Ascending aorta (tissue), 2 donors: Measurements from ENCODE around the gene ZRSR2. TPM values are rescaled to one million over a fixed set of nuclear protein-coding genes. Genes with fewer than 3 reads are reported as not detected.
"Not testable (repeated sequence)": the region's sequence is repeated elsewhere in the genome, so short reads cannot be mapped to it uniquely, and the experiment has no call there.

Source experiments
- DNase-seq, 2 donors: peaks; one replicate each; pipeline ENCODE4 v3.0.0-alpha.2; 2019; ENCODE audit warnings: low spot score in 2 of 2
- H3K27ac ChIP-seq, 2 donors: fragments of 200-600 bp; sonication (generic); one replicate each; pipeline ENCODE4 v1.5.1; 2016 to 2017; ENCODE audit warnings: mild to moderate bottlenecking in 1 of 2
- H3K27me3 ChIP-seq: fragments of 200-600 bp; sonication (generic); one replicate; pipeline ENCODE4 v1.5.1; 2017
- H3K36me3 ChIP-seq, 2 donors: fragments of 200-600 bp; sonication (generic); one replicate each; pipeline ENCODE4 v1.5.1; 2016
- H3K4me1 ChIP-seq, 2 donors: fragments of 200-600 bp; sonication (generic); one replicate each; pipeline ENCODE4 v1.5.1; 2016 to 2017; ENCODE audit warnings: mild to moderate bottlenecking in 1 of 2
- H3K4me3 ChIP-seq, 2 donors: fragments of 200-600 bp; sonication (generic); one replicate each; pipeline ENCODE4 v1.5.1; 2016 to 2017; ENCODE audit warnings: mild to moderate bottlenecking in 1 of 2
- H3K9me3 ChIP-seq, 2 donors: fragments of 200-600 bp; sonication (generic); one replicate each; pipeline ENCODE4 v1.5.1; 2016
- intact Hi-C: fragments of 100-400 bp; cut with DNase I; formaldehyde crosslinking; loops from one replicate; pipeline ENCODE4 v1.15.1; 2023
- total RNA-seq: library from RNA; depleted of rRNA; stranded (reverse); fragments of >200 nt; gene quantifications from one replicate; pipeline ENCODE4 v1.1.0, GENCODE V29; 2016
- TF ChIP-seq, protein P1 (sequence below), 3 experiments: fragments of 200-600 bp in 2 of 3; fragments of 450-650 bp in 1 of 3; sonication (generic) in 2 of 3; IDR thresholded peaks; one replicate each; pipeline ENCODE4 v1.5.1; 2016 to 2019; ENCODE audit warnings: antibody characterized with exemption in 3 of 3, mild to moderate bottlenecking in 1 of 3, moderate library complexity in 1 of 3

The ZRSR2 gene, protein sequence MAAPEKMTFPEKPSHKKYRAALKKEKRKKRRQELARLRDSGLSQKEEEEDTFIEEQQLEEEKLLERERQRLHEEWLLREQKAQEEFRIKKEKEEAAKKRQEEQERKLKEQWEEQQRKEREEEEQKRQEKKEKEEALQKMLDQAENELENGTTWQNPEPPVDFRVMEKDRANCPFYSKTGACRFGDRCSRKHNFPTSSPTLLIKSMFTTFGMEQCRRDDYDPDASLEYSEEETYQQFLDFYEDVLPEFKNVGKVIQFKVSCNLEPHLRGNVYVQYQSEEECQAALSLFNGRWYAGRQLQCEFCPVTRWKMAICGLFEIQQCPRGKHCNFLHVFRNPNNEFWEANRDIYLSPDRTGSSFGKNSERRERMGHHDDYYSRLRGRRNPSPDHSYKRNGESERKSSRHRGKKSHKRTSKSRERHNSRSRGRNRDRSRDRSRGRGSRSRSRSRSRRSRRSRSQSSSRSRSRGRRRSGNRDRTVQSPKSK
- 0.64 TPM for total RNA-seq

DNA sequence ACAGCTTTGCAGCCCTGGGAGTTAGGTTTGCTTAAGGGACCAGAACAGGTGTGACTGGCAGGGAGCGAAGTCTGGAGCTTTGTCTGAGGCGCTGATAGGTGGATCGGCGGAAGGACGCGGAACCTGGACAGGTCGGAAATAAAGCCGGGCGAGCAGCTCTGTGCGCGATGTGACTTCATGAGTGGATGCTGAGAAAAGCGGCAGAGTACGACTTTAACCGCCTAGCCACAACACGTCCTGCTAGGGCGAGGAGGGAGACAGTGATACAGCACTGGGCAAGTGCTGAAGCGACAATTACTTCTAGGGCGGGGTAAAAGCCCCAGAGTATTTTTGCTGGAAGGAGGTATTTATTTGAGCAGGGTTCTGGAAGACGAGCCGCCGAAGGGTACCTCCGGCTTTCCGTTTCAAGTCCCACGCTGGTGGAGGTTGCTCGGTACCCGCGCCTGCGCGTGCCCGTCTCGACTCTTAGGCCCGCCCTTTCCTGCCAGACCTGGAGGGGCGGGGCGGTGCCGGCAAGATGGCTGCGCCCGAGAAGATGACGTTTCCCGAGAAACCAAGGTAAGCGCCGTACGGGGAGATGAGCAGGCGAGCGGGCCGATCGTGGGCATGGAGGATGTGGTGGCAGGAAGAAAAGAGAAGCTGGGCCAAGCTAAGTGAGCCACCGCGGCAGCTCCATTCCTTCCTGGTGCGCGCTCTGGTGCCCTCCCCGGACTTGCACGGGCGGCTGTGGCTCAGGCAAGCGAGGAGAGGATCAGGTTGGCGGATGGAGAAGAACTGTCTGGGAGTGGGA, at the start of gene ZRSR2:
ZRSR2 (plus strand) TSS at position 506 of the 790 bp plus-strand sequence; CDS start at position 518, 12 bp downstream.
- Histone ChIP-seq H3K4me3 (peak within 1 kb of the TSS; percentile 80 to 90), H3K9me3 (no peaks in the 10 kb centered on the region), H3K4me1 (peaks cover 4 to 12% of the 10 kb centered on the region in 2 donors), H3K27ac (peak within 1 kb of the TSS; percentile 85), H3K36me3 (peaks cover under 1 to 8% of the 10 kb centered on the region in 2 donors), H3K27me3 (no peaks in the 10 kb centered on the region)
- intact Hi-C loops, result loop anchor here (1.0 to 2.0 kb wide), 4 partner anchors 39 to 115 kb away; no protein-coding TSS in a partner anchor
- TF ChIP-seq, protein P1, sequence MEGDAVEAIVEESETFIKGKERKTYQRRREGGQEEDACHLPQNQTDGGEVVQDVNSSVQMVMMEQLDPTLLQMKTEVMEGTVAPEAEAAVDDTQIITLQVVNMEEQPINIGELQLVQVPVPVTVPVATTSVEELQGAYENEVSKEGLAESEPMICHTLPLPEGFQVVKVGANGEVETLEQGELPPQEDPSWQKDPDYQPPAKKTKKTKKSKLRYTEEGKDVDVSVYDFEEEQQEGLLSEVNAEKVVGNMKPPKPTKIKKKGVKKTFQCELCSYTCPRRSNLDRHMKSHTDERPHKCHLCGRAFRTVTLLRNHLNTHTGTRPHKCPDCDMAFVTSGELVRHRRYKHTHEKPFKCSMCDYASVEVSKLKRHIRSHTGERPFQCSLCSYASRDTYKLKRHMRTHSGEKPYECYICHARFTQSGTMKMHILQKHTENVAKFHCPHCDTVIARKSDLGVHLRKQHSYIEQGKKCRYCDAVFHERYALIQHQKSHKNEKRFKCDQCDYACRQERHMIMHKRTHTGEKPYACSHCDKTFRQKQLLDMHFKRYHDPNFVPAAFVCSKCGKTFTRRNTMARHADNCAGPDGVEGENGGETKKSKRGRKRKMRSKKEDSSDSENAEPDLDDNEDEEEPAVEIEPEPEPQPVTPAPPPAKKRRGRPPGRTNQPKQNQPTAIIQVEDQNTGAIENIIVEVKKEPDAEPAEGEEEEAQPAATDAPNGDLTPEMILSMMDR (IDR thresholded peaks at IDR 0.05), result no peak
- peak; percentile 41 to 94 for DNase-seq

DNA sequence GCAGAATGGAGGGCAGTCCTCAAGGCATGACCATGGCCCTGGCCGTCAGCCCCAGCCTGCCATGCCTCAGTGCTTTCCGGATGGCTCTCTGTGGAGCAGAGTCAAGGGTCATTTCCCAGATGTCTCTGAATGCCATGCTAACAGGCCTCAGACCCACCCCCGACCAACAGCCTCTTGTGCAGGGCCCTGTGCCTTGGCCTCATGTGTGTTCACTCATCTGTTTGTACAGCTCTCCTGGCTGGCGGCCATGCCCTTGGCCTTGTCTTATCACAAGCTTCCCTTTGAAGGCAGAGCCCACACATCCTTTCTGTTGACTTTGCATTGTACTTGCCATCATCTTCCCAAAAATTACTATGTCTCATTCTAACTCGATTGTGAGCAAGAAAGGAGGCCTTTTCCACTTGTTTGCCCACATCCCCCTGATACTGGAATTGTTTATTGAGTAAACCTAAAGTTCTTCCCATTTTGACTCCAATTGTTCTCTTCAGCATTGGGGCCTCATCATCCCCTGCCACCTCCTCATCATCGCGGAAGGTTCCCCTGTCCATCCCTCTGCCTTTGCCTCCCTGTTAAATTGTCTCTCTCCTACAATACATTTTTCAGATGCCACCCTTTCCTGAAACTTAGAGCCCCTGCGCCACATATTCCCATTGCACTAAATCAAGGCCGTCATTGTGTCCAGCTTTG, 46.0 kb upstream of the ZRSR2 start:
- no peak for DNase-seq
- Histone ChIP-seq H3K27ac (no peak overlapping the region), H3K36me3 (no peaks in the 10 kb centered on the region), H3K4me3 (no peak overlapping the region), H3K4me1 (peaks cover 0 to 5% of the 10 kb centered on the region in 2 donors), H3K9me3 (no peaks in the 10 kb centered on the region), H3K27me3 (no peaks in the 10 kb centered on the region)
- TF ChIP-seq, protein P1 (IDR thresholded peaks at IDR 0.05), result no peak
- intact Hi-C loops, result no loop called here

DNA sequence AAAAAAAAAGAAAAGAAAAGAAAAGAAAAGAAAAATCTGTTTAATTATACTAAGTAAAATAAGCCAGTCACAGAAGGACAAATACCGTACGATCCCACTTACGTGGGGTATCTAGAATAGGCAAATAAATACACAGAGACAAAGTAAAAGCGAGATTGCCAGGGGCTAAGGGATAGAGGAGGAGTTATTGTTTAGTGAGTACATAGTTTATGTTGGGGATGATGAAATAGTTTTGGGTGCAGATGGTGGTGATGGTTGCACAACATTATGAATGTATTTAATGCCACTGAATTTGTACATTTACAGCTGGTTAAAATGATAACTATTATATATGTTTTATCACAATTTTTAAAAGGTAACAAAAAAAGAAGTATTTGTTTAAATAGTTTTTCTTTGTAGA, 45.1 kb upstream of the ZRSR2 start:
- intact Hi-C loops, result no loop called here
- no peaks in the 10 kb centered on the region for H3K9me3 ChIP-seq
- TF ChIP-seq, protein P1 (IDR thresholded peaks at IDR 0.05), result no peak
- DNase-seq, result no peak
- peaks cover 0 to 10% of the 10 kb centered on the region in 2 donors for H3K4me1 ChIP-seq
- H3K36me3 ChIP-seq, result no peaks in the 10 kb centered on the region
- H3K4me3 ChIP-seq, result no peak overlapping the region
- H3K27me3 ChIP-seq, result no peaks in the 10 kb centered on the region
- H3K27ac ChIP-seq, result no peak overlapping the region

DNA sequence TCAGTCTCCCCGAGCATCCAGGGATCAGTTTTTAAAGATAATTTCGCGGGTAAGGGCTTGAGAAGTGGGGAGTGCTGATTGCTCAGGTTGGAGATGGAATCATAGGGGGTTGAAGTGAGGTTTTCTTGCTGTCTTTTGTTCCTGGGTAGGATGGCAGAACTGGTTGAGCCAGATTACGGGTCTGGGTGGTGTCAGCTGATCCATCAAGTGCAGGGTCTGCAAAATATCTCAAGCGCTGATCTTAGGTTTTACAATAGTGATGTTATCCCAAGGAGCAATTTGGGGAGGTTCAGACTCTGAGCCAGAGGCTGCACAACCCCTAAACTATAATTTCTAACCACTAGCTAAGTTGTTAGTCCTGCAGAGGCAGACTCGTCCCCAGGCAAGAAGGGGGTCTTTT, 43.6 kb upstream of the ZRSR2 start:
- H3K36me3 ChIP-seq, intact Hi-C loops: not testable (repeated sequence)

DNA sequence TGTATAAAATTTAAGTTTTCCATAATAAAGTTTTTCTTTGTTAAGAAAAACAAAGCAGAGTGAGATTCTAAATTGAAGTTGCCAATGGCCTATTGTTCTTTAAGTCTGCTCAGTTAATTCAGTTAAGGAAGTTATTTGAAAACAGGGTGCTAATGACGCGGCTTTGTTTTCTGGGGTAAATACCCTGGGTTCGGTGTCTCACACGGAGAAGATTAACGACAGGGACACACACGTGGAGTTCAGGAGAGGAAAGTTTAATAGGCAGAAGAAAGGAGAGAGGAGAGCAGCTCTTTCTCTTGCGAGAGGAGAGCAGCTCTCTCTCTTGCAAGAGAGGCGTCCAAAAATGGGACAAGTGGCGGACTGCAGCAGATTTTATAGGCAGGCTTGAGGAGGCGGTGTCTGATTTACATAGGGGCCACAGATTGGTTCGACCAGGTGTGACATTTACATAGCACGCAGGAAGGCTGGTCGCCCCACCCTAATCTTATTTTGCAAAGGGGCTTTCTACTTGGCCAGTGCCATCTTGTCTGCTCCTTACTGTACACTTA, 42.6 kb upstream of the ZRSR2 start:
- Histone ChIP-seq H3K9me3 (no peaks in the 10 kb centered on the region), H3K4me3 (no peak overlapping the region), H3K27ac (no peak overlapping the region), H3K36me3 (no peaks in the 10 kb centered on the region), H3K27me3 (no peaks in the 10 kb centered on the region), H3K4me1 (peaks cover 3 to 26% of the 10 kb centered on the region in 2 donors)
- TF ChIP-seq, protein P1 (IDR thresholded peaks at IDR 0.05), result no peak
- no peak for DNase-seq
- intact Hi-C loops, result no loop called here

More for the DNA sequence above, 43.6 kb upstream of the ZRSR2 start:
- DNase-seq, H3K27me3 ChIP-seq, H3K4me3 ChIP-seq, H3K9me3 ChIP-seq, H3K27ac ChIP-seq: not testable (repeated sequence)
- peaks cover 0 to 19% of the 10 kb centered on the region in 2 donors for H3K4me1 ChIP-seq
